Omental fat pad (tissue), 4 donors: ENCODE results near the gene PARP14. TPM values are rescaled to one million over a fixed set of nuclear protein-coding genes. Genes with fewer than 3 reads are reported as not detected.

Experiments used
- ATAC-seq: fragments of 150-250 bp; one replicate; pipeline ENCODE4 v1.9.1; 2016; ENCODE audit warnings: mild to moderate bottlenecking, moderate library complexity; ENCODE audit not compliant: low FRiP score
- DNase-seq: peaks from one replicate; pipeline ENCODE4 v3.0.0-alpha.2; 2019; ENCODE audit warnings: low spot score
- total RNA-seq, 4 donors: library from RNA; depleted of rRNA; stranded (reverse); fragments of >200 nt; gene quantifications; one replicate each; pipeline ENCODE4 v1.1.0, GENCODE V29; 2016
- TF ChIP-seq, protein P1 (sequence below), 3 donors: fragments of 450-650 bp; IDR thresholded peaks; one replicate each; pipeline ENCODE4 v1.5.1; 2016 to 2017; ENCODE audit warnings: antibody characterized with exemption in 3 of 3, mild to moderate bottlenecking in 3 of 3, moderate library complexity in 2 of 3

PARP14 gene
- total RNA-seq, 4 donors from 2014 or later: 41.9 to 163 (median 81.5) TPM

DNA sequence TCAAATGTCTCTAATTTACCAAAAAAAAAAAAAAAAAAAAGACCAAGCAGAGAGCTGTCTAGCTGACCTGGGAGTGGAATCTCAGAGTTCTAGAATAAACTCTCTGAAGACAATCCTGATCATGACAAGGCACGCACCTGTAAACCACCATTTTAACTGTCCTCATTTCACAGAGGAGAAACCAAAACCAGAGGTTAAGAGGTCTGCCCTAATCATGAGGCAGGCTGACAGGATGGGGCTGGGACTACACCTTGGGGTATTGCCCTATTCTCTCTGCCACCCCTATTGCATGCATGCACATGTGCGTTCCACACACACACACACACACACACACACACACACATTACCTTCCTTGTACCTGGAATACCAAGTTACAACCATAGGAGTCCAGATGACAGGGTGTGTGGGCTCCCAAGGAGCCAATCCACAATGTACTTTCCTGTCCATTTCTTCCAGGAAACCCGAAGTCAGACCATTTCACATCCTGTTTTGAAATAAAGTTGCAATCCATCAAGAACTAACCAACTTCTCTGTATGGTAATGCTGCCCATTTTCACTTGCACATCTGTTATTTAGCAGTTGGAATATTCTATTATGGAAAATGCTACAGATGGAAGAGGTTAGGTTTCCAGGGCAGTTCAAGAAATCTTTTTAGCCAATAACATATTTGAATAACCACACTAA lies 78.4 kb downstream of the PARP14 start:
- DNase-seq: no peak
- TF ChIP-seq, protein P1, sequence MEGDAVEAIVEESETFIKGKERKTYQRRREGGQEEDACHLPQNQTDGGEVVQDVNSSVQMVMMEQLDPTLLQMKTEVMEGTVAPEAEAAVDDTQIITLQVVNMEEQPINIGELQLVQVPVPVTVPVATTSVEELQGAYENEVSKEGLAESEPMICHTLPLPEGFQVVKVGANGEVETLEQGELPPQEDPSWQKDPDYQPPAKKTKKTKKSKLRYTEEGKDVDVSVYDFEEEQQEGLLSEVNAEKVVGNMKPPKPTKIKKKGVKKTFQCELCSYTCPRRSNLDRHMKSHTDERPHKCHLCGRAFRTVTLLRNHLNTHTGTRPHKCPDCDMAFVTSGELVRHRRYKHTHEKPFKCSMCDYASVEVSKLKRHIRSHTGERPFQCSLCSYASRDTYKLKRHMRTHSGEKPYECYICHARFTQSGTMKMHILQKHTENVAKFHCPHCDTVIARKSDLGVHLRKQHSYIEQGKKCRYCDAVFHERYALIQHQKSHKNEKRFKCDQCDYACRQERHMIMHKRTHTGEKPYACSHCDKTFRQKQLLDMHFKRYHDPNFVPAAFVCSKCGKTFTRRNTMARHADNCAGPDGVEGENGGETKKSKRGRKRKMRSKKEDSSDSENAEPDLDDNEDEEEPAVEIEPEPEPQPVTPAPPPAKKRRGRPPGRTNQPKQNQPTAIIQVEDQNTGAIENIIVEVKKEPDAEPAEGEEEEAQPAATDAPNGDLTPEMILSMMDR (IDR thresholded peaks at IDR 0.05): no peak
- ATAC-seq: no peak

DNA sequence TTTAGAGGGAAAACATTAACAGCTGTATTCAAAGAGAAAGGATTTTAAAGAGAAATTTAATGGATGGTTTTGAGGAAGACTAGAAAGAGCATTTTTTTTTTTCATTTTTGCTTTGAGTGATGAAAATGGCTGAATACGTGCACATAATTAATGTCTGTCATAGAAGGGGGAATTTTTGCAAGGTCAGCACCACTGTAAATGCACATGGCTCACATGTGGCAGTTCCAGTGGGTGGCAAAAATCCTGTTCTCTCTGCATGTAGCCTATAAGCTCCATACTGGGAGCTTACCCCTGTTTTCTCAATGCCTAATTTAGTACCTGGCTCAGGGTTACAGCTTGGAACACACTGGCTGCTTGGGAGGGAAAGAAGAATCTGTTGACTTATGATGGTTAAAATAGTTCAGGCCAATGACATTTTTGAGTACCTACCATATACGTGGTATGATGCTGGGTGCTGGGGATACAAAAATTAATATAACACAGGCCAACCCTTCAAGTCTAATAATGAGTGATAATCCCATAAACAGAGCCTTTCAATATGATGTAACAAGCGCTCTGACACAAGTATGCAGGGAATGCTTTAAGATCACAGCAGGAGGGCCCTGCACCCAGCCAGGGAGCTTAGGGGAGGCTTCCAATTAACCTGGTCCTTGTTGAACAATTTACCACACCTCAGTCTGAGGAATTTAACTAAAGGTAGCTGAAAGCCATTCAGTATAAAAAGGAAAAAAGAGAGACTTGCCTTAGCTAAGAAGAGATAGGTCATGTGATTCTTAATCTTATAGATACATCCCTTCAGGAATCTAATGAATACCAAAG lies 80.0 kb downstream of the PARP14 start:
- DNase-seq (no peak), ATAC-seq (peak; percentile 40)
- TF ChIP-seq, protein P1 (IDR thresholded peaks at IDR 0.05): no peak

DNA sequence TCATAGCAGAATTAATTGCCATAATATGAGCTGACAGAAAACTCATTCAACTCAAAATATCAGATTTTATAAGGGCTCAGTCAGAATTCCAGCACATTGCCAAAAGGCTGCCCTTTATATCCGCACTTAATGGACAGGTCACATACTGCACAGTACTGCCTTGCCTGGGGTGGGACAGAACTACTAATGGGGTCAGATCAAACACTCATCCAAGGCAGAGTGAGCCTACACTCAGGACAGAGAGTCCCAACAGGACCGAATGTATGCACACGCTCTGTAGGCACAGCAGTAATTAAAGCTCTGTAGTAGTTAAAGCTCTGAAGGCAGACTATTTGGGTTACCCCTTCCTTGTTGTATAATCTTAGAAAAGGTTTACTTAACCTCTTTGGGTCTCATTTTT lies 85.8 kb downstream of the PARP14 start:
- ATAC-seq: no peak
- DNase-seq: no peak
- TF ChIP-seq, protein P1 (IDR thresholded peaks at IDR 0.05): no peak

DNA sequence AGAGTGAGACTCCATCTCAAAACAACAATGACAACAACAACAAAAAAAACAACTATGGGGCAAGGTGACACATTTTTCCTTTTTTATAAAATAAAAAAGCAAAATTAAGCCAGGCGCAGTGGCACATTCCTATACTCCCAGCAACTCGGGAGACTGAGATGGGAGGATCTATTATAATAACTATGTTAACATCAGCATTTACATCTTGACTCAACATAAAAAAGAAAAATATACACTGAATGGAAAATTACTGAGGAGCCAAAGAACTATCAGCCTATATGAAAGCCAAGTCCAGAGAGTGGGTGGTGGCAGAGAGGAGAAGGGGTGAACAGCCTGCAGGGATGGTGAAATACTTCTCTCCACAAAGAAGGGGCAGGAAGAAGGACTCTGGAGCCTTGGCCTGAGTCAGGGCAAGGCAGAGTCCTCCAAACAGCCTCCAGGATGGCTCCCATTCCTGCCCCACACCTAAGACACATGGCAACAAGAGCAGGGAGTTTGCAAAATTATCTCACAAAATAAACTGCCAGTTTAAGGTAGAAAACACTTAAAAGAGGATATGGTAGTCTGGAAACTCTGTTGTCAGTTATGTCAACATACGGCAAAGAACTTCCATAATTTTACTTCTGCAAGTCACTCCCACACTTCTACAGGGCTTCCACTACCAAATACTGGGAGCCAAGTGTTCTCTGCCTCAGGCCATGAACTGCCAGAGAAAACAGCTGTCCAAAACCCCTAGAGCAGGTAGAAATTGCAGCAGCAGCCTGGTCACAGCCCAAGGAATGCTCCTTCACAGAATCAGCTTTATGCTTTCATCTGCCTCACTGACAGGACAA lies 87.1 kb downstream of the PARP14 start:
- ATAC-seq (peak; percentile 80), DNase-seq (no peak)
- TF ChIP-seq, protein P1 (IDR thresholded peaks at IDR 0.05): no peak

DNA sequence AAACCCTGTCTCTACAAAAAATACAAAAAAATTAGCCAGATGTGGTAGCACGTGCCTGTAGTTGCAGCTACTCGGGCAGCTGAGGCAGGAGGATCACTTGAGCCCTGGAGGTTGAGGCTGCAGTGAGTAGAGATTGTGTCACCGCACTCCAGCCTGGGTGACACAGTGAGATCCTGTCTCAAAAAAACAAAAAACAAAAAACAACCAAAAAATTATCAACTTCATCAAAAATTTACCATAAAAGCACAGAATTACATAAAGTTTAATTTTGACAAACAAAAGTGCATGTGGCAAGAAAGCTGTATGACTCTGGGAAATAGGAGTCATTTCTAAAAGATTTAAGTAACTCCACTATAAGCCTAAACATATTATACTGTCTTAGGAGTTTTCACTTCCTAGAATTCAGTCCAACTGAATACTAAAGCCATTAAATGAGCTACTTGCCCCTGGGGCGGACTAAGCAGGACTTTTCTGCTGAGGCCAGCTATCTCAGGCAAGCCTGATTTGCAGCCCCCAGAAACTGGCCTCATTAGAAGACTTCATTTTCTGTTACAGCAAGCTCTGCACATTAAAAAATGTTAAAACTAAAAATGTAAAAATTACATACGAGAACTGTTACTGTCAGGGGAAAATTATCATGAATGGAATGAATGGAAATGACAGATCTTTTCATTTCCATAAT lies 90.0 kb downstream of the PARP14 start:
- DNase-seq: no peak
- ATAC-seq: no peak
- TF ChIP-seq, protein P1 (IDR thresholded peaks at IDR 0.05): no peak

DNA sequence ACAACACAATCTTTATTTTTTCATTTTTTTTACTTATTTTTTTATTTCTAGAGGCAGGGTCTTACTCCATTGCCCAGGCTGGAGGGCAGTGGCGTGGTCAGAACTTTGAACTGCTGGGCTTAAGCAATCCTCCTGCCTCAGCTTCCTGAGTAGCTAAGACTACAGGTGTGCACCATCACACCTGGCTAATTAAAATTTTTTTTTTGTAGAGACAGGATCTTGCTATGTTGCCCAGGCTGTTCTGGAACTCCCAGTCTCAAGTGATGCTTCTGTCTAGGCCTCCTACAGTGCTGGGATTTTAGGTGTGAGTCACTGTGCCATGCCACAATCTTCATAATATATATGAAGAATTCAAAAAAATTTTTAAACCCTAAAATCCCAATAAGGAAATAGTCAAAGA lies 92.2 kb downstream of the PARP14 start:
- no peak for DNase-seq
- TF ChIP-seq, protein P1 (IDR thresholded peaks at IDR 0.05): no peak
- no peak for ATAC-seq
